Measurements from ENCODE around the gene PKHD1. TPM values are rescaled to one million over a fixed set of nuclear protein-coding genes. Genes with fewer than 3 reads are reported as not detected.

PKHD1 gene
- total and polyA plus RNA-seq, 2 of the 13 experiments (the other 11 are each of a cell fraction or from before 2014, with no cell fraction given), result 0.01 to 0.13 TPM

GRCh38 chr6:52132292-52132691 lies 44.9 kb upstream of the PKHD1 start:
- Histone ChIP-seq H3K9ac (ENCODE audit: insufficient read depth, low read depth, low read length) (no peak overlapping the region), H3K4me1 (ENCODE audit: insufficient read depth, low read length) (no peaks in the 10 kb centered on the region), H3K79me2 (ENCODE audit: insufficient read depth, low read length) (no peaks in the 10 kb centered on the region), H3K27me3 (ENCODE audit: control insufficient read depth in 1 of 2, insufficient read depth in 2 of 2, low read length in 2 of 2) (peaks cover 2 to 21% of the 10 kb centered on the region in 2 experiments; a peak in 2 of 5 replicates), H3K36me3 (replicated peaks in 1 of 2; ENCODE audit: control insufficient read depth in 1 of 2, insufficient read depth in 2 of 2, low read length in 2 of 2) (no peaks in the 10 kb centered on the region), H3K4me2 (ENCODE audit: low read depth, low read length) (no peak overlapping the region), H4K20me1 (ENCODE audit: insufficient read depth, low read length) (no peaks in the 10 kb centered on the region), H3K9me3 (ENCODE audit: low read length) (no peaks in the 10 kb centered on the region), H3K4me3 (replicated peaks in 1 of 3; ENCODE audit: insufficient read depth in 1 of 3, low read depth in 2 of 3, low read length in 3 of 3) (no peak overlapping the region), H2AFZ (ENCODE audit: low read length) (no peak overlapping the region), H3K27ac (ENCODE audit: extremely low read length, insufficient read depth, low read length) (no peak overlapping the region)
- ATAC-seq (no peak), FAIRE-seq (no peak), DNase-seq (ENCODE audit: low spot score) (no peak)
- CTCF ChIA-PET (ENCODE audit: low intra/inter-chr PET ratio, low total read pairs), result no interaction called here
- 26% methylated on average over 2 of the region's 2 CpGs for WGBS (ENCODE audit: low lambda C conversion rate)
- intact Hi-C loops (cut with micrococcal nuclease; ENCODE audit: unreplicated experiment) (no loop called here), in situ Hi-C loops (cut with HindIII; ENCODE audit: extremely low pct_ligation_motif_present, low pct_unique_long_range_greater_than_20kb) (no loop called here)
- TF ChIP-seq ZNF235 (CRISPR knock-in tag; IDR thresholded peaks at IDR 0.05; ENCODE audit: borderline replicate concordance) (no peak), ZNF713 (CRISPR knock-in tag; IDR thresholded peaks at IDR 0.05) (no peak), ZBED4 (CRISPR knock-in tag; IDR thresholded peaks at IDR 0.05; ENCODE audit: borderline replicate concordance) (no peak), CHCHD3 (CRISPR knock-in tag; IDR thresholded peaks at IDR 0.05) (no peak), REL (CRISPR knock-in tag; conservative IDR thresholded peaks at IDR 0.05) (no peak), FOXO4 (CRISPR knock-in tag; conservative IDR thresholded peaks at IDR 0.05) (no peak), SMYD3 (CRISPR knock-in tag; IDR thresholded peaks at IDR 0.05) (no peak), ZNF614 (CRISPR knock-in tag; IDR thresholded peaks at IDR 0.05; ENCODE audit: borderline replicate concordance) (no peak), RORA (CRISPR knock-in tag; IDR thresholded peaks at IDR 0.05) (no peak), ZNF17 (CRISPR knock-in tag; IDR thresholded peaks at IDR 0.05) (no peak), ZNF761 (CRISPR knock-in tag; conservative IDR thresholded peaks at IDR 0.05) (no peak), ATAD3A (CRISPR knock-in tag; IDR thresholded peaks at IDR 0.05) (no peak), RFX1 (IDR thresholded peaks at IDR 0.05) (no peak), GTF3A (CRISPR knock-in tag; conservative IDR thresholded peaks at IDR 0.05) (no peak), ZNF18 (CRISPR knock-in tag; IDR thresholded peaks at IDR 0.05; ENCODE audit: insufficient replicate concordance) (no peak), ZBTB2 (CRISPR knock-in tag; IDR thresholded peaks at IDR 0.05; ENCODE audit: low read depth) (no peak), HOXA3 (CRISPR knock-in tag; IDR thresholded peaks at IDR 0.05) (no peak)
- no TSS peak for BruUV-seq (replicated peaks)
- POLR2A ChIA-PET, result no interaction called here

Data from HepG2 (cell line).